HG03025 (cell line): ENCODE data around the gene PPP1R12B.
"Not testable (repeated sequence)": the region's sequence is repeated elsewhere in the genome, so short reads cannot be mapped to it uniquely, and the experiment has no call there.

Source experiments
- ATAC-seq: cut with Tn5 transposase; IDR thresholded peaks from one replicate; pipeline ENCODE4 v1.9.1; 2021; ENCODE audit warnings: mild to moderate bottlenecking, moderate library complexity; ENCODE audit not compliant: unreplicated experiment, low FRiP score

The PPP1R12B gene

GRCh38 chr1:202593845-202594244 is 245.3 kb downstream of the PPP1R12B start:
- ATAC-seq: no peak

GRCh38 chr1:202596638-202597037 is 248.1 kb downstream of the PPP1R12B start:
- no peak for ATAC-seq

GRCh38 chr1:202597090-202597761 is 248.7 kb downstream of the PPP1R12B start:
- ATAC-seq: no peak

GRCh38 chr1:202599669-202600431 is 251.4 kb downstream of the PPP1R12B start:
- ATAC-seq: no peak

- no peak for ATAC-seq
Observed at GRCh38 chr1:202600432-202601041, 252.0 kb downstream of the PPP1R12B start.

- no peak for ATAC-seq
Observed at GRCh38 chr1:202603435-202603834, 254.9 kb downstream of the PPP1R12B start.

- ATAC-seq: no peak
Observed at GRCh38 chr1:202605515-202605914, 257.0 kb downstream of the PPP1R12B start.

- not testable (repeated sequence) for ATAC-seq
Observed at GRCh38 chr1:202612036-202612435, 263.5 kb downstream of the PPP1R12B start.

GRCh38 chr1:202613571-202613970 is 265.1 kb downstream of the PPP1R12B start:
- ATAC-seq: no peak

- not testable (repeated sequence) for ATAC-seq
Observed at GRCh38 chr1:202614363-202615207, 266.1 kb downstream of the PPP1R12B start.

- not testable (repeated sequence) for ATAC-seq
Observed at GRCh38 chr1:202615208-202615500, 266.7 kb downstream of the PPP1R12B start.

GRCh38 chr1:202615501-202616354 is 267.2 kb downstream of the PPP1R12B start:
- ATAC-seq: peak; percentile 60

GRCh38 chr1:202616355-202616915 is 267.9 kb downstream of the PPP1R12B start:
- ATAC-seq: peak; percentile 22

- ATAC-seq: not testable (repeated sequence)
Observed at GRCh38 chr1:202619012-202619411, 270.5 kb downstream of the PPP1R12B start.

GRCh38 chr1:202619505-202619904 is 271.0 kb downstream of the PPP1R12B start:
- no peak for ATAC-seq

GRCh38 chr1:202620036-202620435 is 271.5 kb downstream of the PPP1R12B start:
- not testable (repeated sequence) for ATAC-seq

GRCh38 chr1:202621446-202621845 is 272.9 kb downstream of the PPP1R12B start:
- no peak for ATAC-seq

- no peak for ATAC-seq
Observed at GRCh38 chr1:202622388-202622787, 273.9 kb downstream of the PPP1R12B start.

- ATAC-seq: no peak
Observed at GRCh38 chr1:202623075-202623474, 274.6 kb downstream of the PPP1R12B start.
